ENCODE data around the gene FNIP2. TPM values are rescaled to one million over a fixed set of nuclear protein-coding genes. Genes with fewer than 3 reads are reported as not detected.

Gene FNIP2
- total and polyA plus RNA-seq, 9 of the 15 experiments (the other 6 are each of a cell fraction or from before 2014, with no cell fraction given): 1.7 to 15.5 (median 8.3) TPM

DNA sequence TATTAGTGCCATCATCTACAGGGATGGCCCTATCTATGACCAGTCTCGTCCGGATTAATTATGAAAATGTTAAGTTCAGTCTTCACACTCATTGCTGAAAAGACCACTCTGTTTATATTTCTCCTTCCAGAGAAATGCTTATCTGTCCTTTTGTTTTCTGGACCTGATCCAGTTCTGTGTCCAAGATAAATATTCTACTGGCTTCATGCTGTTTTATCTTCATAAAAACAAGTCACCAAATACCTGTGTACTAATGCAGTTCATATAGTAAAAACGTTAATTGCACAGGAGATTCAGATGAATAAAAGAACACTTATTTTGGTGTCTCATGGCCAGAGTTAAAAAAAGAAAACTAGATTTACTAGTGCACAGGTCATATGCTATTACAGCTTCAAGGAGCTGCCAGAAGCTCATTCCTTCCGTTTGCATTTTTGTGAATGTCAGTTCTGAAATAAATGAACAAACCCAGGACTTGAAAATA lies 17.3 kb downstream of the FNIP2 start (continued):
- no peak for TF ChIP-seq CBFB (CRISPR knock-in tag; IDR thresholded peaks at IDR 0.05)
- no peak for TF ChIP-seq ZNF609 (CRISPR knock-in tag; IDR thresholded peaks at IDR 0.05; ENCODE audit: borderline replicate concordance)
- TF ChIP-seq E2F3 (CRISPR knock-in tag; IDR thresholded peaks at IDR 0.05): no peak
- TF ChIP-seq ZNF589 (CRISPR knock-in tag; IDR thresholded peaks at IDR 0.05; ENCODE audit: low read depth): no peak
- TF ChIP-seq CCAR2 (IDR thresholded peaks at IDR 0.05; ENCODE audit: low read depth, low read length): no peak
- TF ChIP-seq, protein P1, sequence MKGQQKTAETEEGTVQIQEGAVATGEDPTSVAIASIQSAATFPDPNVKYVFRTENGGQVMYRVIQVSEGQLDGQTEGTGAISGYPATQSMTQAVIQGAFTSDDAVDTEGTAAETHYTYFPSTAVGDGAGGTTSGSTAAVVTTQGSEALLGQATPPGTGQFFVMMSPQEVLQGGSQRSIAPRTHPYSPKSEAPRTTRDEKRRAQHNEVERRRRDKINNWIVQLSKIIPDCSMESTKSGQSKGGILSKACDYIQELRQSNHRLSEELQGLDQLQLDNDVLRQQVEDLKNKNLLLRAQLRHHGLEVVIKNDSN (CRISPR knock-in tag; IDR thresholded peaks at IDR 0.05): no peak
- TF ChIP-seq HMG20B (CRISPR knock-in tag; IDR thresholded peaks at IDR 0.05): no peak
- no peak for TF ChIP-seq ATF4 (CRISPR knock-in tag; IDR thresholded peaks at IDR 0.05)
- no peak for TF ChIP-seq NCOA1 (IDR thresholded peaks at IDR 0.05; ENCODE audit: low read depth)
- TF ChIP-seq ZNF655 (CRISPR knock-in tag; IDR thresholded peaks at IDR 0.05): no peak
- TF ChIP-seq SOX6 (IDR thresholded peaks at IDR 0.05): peak; percentile 41; the same call in 1 of the 2 replicates
- TF ChIP-seq SMARCA4 (IDR thresholded peaks at IDR 0.05): 0 out of 2 replicates have a peak, but pooled peaks have one; percentile 18
- TF ChIP-seq ZBTB12 (CRISPR knock-in tag; IDR thresholded peaks at IDR 0.05): no peak
- TF ChIP-seq, protein P2, sequence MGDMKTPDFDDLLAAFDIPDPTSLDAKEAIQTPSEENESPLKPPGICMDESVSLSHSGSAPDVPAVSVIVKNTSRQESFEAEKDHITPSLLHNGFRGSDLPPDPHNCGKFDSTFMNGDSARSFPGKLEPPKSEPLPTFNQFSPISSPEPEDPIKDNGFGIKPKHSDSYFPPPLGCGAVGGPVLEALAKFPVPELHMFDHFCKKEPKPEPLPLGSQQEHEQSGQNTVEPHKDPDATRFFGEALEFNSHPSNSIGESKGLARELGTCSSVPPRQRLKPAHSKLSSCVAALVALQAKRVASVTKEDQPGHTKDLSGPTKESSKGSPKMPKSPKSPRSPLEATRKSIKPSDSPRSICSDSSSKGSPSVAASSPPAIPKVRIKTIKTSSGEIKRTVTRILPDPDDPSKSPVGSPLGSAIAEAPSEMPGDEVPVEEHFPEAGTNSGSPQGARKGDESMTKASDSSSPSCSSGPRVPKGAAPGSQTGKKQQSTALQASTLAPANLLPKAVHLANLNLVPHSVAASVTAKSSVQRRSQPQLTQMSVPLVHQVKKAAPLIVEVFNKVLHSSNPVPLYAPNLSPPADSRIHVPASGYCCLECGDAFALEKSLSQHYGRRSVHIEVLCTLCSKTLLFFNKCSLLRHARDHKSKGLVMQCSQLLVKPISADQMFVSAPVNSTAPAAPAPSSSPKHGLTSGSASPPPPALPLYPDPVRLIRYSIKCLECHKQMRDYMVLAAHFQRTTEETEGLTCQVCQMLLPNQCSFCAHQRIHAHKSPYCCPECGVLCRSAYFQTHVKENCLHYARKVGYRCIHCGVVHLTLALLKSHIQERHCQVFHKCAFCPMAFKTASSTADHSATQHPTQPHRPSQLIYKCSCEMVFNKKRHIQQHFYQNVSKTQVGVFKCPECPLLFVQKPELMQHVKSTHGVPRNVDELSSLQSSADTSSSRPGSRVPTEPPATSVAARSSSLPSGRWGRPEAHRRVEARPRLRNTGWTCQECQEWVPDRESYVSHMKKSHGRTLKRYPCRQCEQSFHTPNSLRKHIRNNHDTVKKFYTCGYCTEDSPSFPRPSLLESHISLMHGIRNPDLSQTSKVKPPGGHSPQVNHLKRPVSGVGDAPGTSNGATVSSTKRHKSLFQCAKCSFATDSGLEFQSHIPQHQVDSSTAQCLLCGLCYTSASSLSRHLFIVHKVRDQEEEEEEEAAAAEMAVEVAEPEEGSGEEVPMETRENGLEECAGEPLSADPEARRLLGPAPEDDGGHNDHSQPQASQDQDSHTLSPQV (IDR thresholded peaks at IDR 0.05): 0 out of 2 replicates have a peak, but pooled peaks have one; percentile 15
- no peak for TF ChIP-seq SRSF9 (IDR thresholded peaks at IDR 0.05; ENCODE audit: borderline replicate concordance, low read depth, low read length)

Data from K562 (cell line).